Thoracic aorta (tissue), 2 donors: ENCODE data around the gene DMAC1. TPM values are rescaled to one million over a fixed set of nuclear protein-coding genes. Genes with fewer than 3 reads are reported as not detected.

Experiments used
- ATAC-seq: fragments of 150-250 bp; one replicate; pipeline ENCODE4 v1.8.0; 2017; ENCODE audit warnings: low read depth; ENCODE audit not compliant: insufficient number of reproducible peaks, low FRiP score
- DNase-seq: peaks from one replicate; pipeline ENCODE4 v3.0.0-alpha.2; 2020; ENCODE audit warnings: low spot score
- H3K27ac ChIP-seq, 2 donors: fragments of 200-600 bp; sonication (generic); 1 replicate in 1 of 2; 2 replicates in 1 of 2; pipeline ENCODE4 v1.5.1; 2016; ENCODE audit warnings: mild to moderate bottlenecking in 2 of 2, moderate library complexity in 2 of 2
- H3K27me3 ChIP-seq: fragments of 200-600 bp; sonication (generic); replicated peaks from 2 replicates; pipeline ENCODE4 v1.6.0; 2016; ENCODE audit warnings: mild to moderate bottlenecking; ENCODE audit not compliant: insufficient read depth
- H3K36me3 ChIP-seq: fragments of 200-600 bp; sonication (generic); one replicate; pipeline ENCODE4 v1.5.1; 2016
- H3K4me1 ChIP-seq, 2 donors: fragments of 200-600 bp; sonication (generic); 1 replicate in 1 of 2; 2 replicates in 1 of 2; pipeline versions ENCODE4 v1.5.1 to v1.6.0; 2016; ENCODE audit warnings: low read depth in 2 of 2, mild to moderate bottlenecking in 1 of 2; ENCODE audit not compliant: control insufficient read depth in 1 of 2
- H3K4me3 ChIP-seq: fragments of 200-600 bp; sonication (generic); 2 replicates; pipeline ENCODE4 v1.5.1; 2016; ENCODE audit warnings: mild to moderate bottlenecking
- H3K9me3 ChIP-seq: fragments of 200-600 bp; sonication (generic); 2 replicates; pipeline ENCODE4 v1.5.1; 2016
- CTCF ChIP-seq: fragments of 200-600 bp; sonication (generic); IDR thresholded peaks from one replicate; pipeline ENCODE4 v1.5.1; 2019; ENCODE audit warnings: antibody characterized with exemption
- total RNA-seq, 2 donors: library from RNA; depleted of rRNA; stranded (reverse); fragments of >200 nt; gene quantifications; one replicate each; pipeline versions ENCODE4 v1.1.0 to v1.2.3, GENCODE V29; 2016

Gene DMAC1
- total RNA-seq, 2 donors from 2014 or later: 9.7 to 14.9 TPM

DNA sequence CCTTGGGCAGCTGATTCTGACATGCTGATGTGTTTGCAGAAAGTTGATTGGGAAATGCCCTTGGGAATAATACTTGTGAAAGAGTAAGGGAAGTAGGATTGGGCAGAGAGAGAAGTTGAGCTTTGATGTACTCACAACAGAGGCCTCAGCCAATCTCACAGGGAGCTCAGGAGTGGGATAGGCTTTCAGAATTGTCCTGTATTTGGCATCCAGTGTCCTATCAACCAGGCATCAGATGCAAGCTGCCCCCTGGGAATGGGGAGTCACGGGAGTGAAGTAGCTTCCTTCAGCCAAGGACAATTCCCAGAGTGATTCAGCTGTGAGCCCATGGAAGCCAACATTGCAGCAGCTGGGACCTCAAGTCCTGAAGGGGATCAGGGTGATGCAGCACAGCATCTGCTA is 39.6 kb downstream of the DMAC1 start:
- no peaks in the 10 kb centered on the region for H3K36me3 ChIP-seq
- no peaks in the 10 kb centered on the region for H3K27me3 ChIP-seq
- H3K9me3 ChIP-seq: no peaks in the 10 kb centered on the region
- no peaks in the 10 kb centered on the region for H3K4me1 ChIP-seq
- ATAC-seq (no peak), DNase-seq (no peak)
- no peak for TF ChIP-seq CTCF
- H3K27ac ChIP-seq: no peak overlapping the region
- no peak overlapping the region for H3K4me3 ChIP-seq

DNA sequence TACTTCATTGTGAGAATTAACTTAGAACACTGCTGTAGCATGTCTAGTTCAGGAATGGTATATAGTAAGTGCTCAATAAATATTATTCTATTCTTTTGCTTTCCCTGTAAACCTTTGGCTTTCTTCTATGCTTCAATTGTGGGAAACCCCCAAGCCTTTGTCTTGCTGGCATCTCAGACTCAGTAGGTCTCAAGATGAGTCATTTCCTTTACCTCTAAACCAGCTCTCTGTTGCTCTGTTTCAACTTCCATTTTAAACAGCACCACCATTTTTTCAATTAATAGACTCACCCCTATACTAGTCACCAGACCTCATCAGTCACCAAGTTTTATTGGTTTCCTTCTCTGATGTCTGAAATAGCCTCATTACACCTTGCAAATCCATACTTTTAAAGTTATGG is 43.5 kb downstream of the DMAC1 start:
- DNase-seq: no peak
- H3K4me1 ChIP-seq: no peaks in the 10 kb centered on the region
- H3K9me3 ChIP-seq: no peaks in the 10 kb centered on the region
- TF ChIP-seq CTCF: no peak
- no peak overlapping the region for H3K4me3 ChIP-seq
- no peak overlapping the region for H3K27ac ChIP-seq
- ATAC-seq: no peak
- H3K36me3 ChIP-seq: no peaks in the 10 kb centered on the region
- H3K27me3 ChIP-seq: no peaks in the 10 kb centered on the region

DNA sequence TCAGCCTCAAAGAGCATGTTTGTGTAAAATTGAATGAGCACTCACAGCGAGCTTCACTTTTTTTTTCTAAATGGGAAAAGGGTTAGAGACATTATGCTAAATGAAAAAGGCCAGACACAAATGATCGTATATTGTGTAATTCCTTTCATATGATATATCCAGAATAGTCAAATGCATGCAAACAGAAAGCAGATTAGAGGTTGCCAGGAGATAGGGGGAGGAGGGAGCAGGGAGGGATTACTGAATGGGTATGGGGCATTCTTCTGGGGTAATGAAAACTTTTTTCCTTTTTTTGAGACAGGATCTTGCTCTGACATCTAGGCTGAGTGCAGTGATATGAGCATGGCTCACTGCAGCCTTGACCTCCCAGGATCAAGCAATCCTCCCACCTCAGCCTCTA is 47.1 kb downstream of the DMAC1 start:
- TF ChIP-seq CTCF: no peak
- DNase-seq (no peak), ATAC-seq (no peak)
- H3K36me3 ChIP-seq: no peaks in the 10 kb centered on the region
- no peak overlapping the region for H3K27ac ChIP-seq
- no peak overlapping the region for H3K4me3 ChIP-seq
- H3K4me1 ChIP-seq: no peaks in the 10 kb centered on the region
- no peaks in the 10 kb centered on the region for H3K27me3 ChIP-seq
- no peaks in the 10 kb centered on the region for H3K9me3 ChIP-seq
